H1 (cell line): ENCODE data around the gene RPN2. TPM values are rescaled to one million over a fixed set of nuclear protein-coding genes. Genes with fewer than 3 reads are reported as not detected.

Source experiments
- CTCF ChIA-PET: fragments of 300-600 bp; sonication (Branson Sonifier 250); formaldehyde crosslinking; loops from one replicate; lab custom pipeline; 2021; ENCODE audit not compliant: partially characterized antibody; lab: Charles Lee
- POLR2A ChIA-PET: fragments of 300-600 bp; sonication (Branson Sonifier 250); formaldehyde crosslinking; loops from one replicate; lab custom pipeline; 2021; ENCODE audit warnings: inconsistent platforms; ENCODE audit not compliant: partially characterized antibody; lab: Charles Lee
- DNase-seq, 2 experiments: peaks; one replicate each; pipeline versions ENCODE4 v3.0.0 to v3.0.0-alpha.2; 2010 to 2022; ENCODE audit warnings: low spot score in 2 of 2, low read depth in 1 of 2, mixed read lengths in 1 of 2
- FAIRE-seq: peaks from 2 replicates; lab custom pipeline; 2011; peaks lifted over from hg19 to GRCh38; lab: Jason Lieb, UNC
- H2AFZ ChIP-seq: 2 replicates; pipeline ENCODE4 v1.8.1; 2012; ENCODE audit warnings: low read length, inconsistent platforms
- H2AK5ac ChIP-seq: 2 replicates; pipeline ENCODE4 v1.6.1; 2013; ENCODE audit warnings: low read depth, low read length
- H2BK120ac ChIP-seq: replicated peaks from 2 replicates; pipeline ENCODE3; 2013; ENCODE audit warnings: low read depth, low read length, inconsistent platforms
- H2BK12ac ChIP-seq: 2 replicates; pipeline ENCODE4 v1.6.1; 2013; ENCODE audit warnings: low read depth, low read length
- H2BK15ac ChIP-seq: 2 replicates; pipeline ENCODE4 v1.6.1; 2013; ENCODE audit warnings: low read length
- H2BK20ac ChIP-seq: 2 replicates; pipeline ENCODE4 v1.6.1; 2013; ENCODE audit warnings: low read length
- H2BK5ac ChIP-seq: 2 replicates; pipeline ENCODE4 v1.6.1; 2013; ENCODE audit warnings: low read depth, low read length
- H3K14ac ChIP-seq: 2 replicates; pipeline ENCODE4 v1.6.1; 2013; ENCODE audit warnings: inconsistent platforms; ENCODE audit not compliant: insufficient read length
- H3K18ac ChIP-seq: 2 replicates; pipeline ENCODE4 v1.6.1; 2013; ENCODE audit warnings: low read length; ENCODE audit errors: extremely low read depth
- H3K23ac ChIP-seq: 2 replicates; pipeline ENCODE4 v1.6.1; 2013; ENCODE audit warnings: inconsistent platforms; ENCODE audit not compliant: insufficient read length
- H3K23me2 ChIP-seq: 2 replicates; pipeline ENCODE4 v1.6.1; 2013; ENCODE audit warnings: low read depth, low read length
- H3K27ac ChIP-seq: 2 replicates; pipeline ENCODE4 v1.6.1; 2011; ENCODE audit warnings: low read depth, low read length, inconsistent platforms
- H3K27me3 ChIP-seq, 4 experiments: replicated peaks in 1 of 4; 1 replicate in 1 of 4; 2 replicates in 3 of 4; pipeline versions ENCODE4 v1.6.1 to v1.8.1; 2011 to 2013; ENCODE audit warnings: low read length in 3 of 4, mild to moderate bottlenecking in 3 of 4, inconsistent platforms in 2 of 4, mixed read lengths in 2 of 4, moderate library complexity in 1 of 4; ENCODE audit not compliant: control insufficient read depth in 3 of 4, insufficient read depth in 3 of 4; ENCODE audit errors: extremely low read depth in 1 of 4
- H3K36me3 ChIP-seq, 4 experiments: 2 replicates each; pipeline versions ENCODE4 v1.6.1 to v1.8.1; 2011 to 2013; ENCODE audit warnings: mild to moderate bottlenecking in 4 of 4, low read length in 3 of 4, moderate library complexity in 2 of 4, control low read depth in 1 of 4, inconsistent platforms in 1 of 4; ENCODE audit not compliant: insufficient read depth in 4 of 4, control insufficient read depth in 2 of 4
- H3K4ac ChIP-seq: replicated peaks from 2 replicates; pipeline ENCODE3; 2013; ENCODE audit warnings: low read length, low read depth, mixed read lengths, inconsistent platforms; ENCODE audit not compliant: insufficient read length
- H3K4me1 ChIP-seq, 4 experiments: replicated peaks in 1 of 4; 1 replicate in 1 of 4; 2 replicates in 3 of 4; pipeline versions ENCODE4 v1.6.1 to v1.8.1; 2011 to 2013; ENCODE audit warnings: low read length in 3 of 4, inconsistent platforms in 2 of 4, mixed read lengths in 1 of 4; ENCODE audit not compliant: insufficient read depth in 4 of 4, control insufficient read depth in 3 of 4
- H3K4me2 ChIP-seq, 2 experiments: 2 replicates each; pipeline versions ENCODE4 v1.6.1 to v1.8.1; 2011 to 2013; ENCODE audit warnings: low read depth in 2 of 2, low read length in 2 of 2, control low read depth in 1 of 2, inconsistent platforms in 1 of 2, mild to moderate bottlenecking in 1 of 2; ENCODE audit not compliant: insufficient read depth in 1 of 2
- H3K4me3 ChIP-seq, 4 experiments: fragments of 200-600, 300-600 bp in 1 of 4; sonication (generic), shearing (Covaris generic), sonication (Bioruptor Twin) in 1 of 4; 2 replicates each; pipeline versions ENCODE4 v1.5.1 to v1.8.1; 2011 to 2016; ENCODE audit warnings: low read length in 4 of 4, low read depth in 3 of 4, control low read depth in 2 of 4, inconsistent platforms in 2 of 4, mild to moderate bottlenecking in 2 of 4, mixed read lengths in 1 of 4, moderate library complexity in 1 of 4; ENCODE audit not compliant: insufficient read depth in 2 of 4; ENCODE audit errors: extremely low read depth in 1 of 4
- H3K56ac ChIP-seq: replicated peaks from 2 replicates; pipeline ENCODE3; 2013; ENCODE audit warnings: low read depth, mild to moderate bottlenecking, mixed read lengths, low read length, inconsistent platforms; ENCODE audit not compliant: insufficient read length
- H3K79me1 ChIP-seq: 2 replicates; pipeline ENCODE4 v1.6.1; 2013; ENCODE audit warnings: low read depth, low read length, control low read depth
- H3K79me2 ChIP-seq, 2 experiments: 2 replicates each; pipeline versions ENCODE4 v1.6.1 to v1.8.1; 2012 to 2013; ENCODE audit warnings: low read length in 2 of 2, mild to moderate bottlenecking in 2 of 2, inconsistent platforms in 1 of 2; ENCODE audit not compliant: insufficient read depth in 2 of 2, control insufficient read depth in 1 of 2
- H3K9ac ChIP-seq, 4 experiments: replicated peaks in 1 of 4; 1 replicate in 1 of 4; 2 replicates in 3 of 4; pipeline versions ENCODE4 v1.6.1 to v1.8.1; 2011 to 2013; ENCODE audit warnings: low read depth in 3 of 4, low read length in 3 of 4, control low read depth in 2 of 4, mild to moderate bottlenecking in 2 of 4, moderate library complexity in 2 of 4, inconsistent platforms in 1 of 4; ENCODE audit errors: extremely low read depth in 1 of 4
- H3K9me3 ChIP-seq, 2 experiments: 2 replicates each; pipeline versions ENCODE4 v1.6.1 to v1.8.1; 2012 to 2013; ENCODE audit warnings: mild to moderate bottlenecking in 2 of 2, moderate library complexity in 2 of 2, control low read depth in 1 of 2, inconsistent platforms in 1 of 2, low read depth in 1 of 2, low read length in 1 of 2, mixed read lengths in 1 of 2; ENCODE audit not compliant: insufficient read depth in 2 of 2
- H4K20me1 ChIP-seq, 2 experiments: replicated peaks in 1 of 2; 2 replicates each; pipeline versions ENCODE3 to v1.8.1; 2011 to 2013; ENCODE audit warnings: inconsistent platforms in 2 of 2, low read length in 2 of 2, mild to moderate bottlenecking in 1 of 2; ENCODE audit not compliant: insufficient read depth in 2 of 2, control insufficient read depth in 1 of 2
- H4K5ac ChIP-seq: 2 replicates; pipeline ENCODE4 v1.6.1; 2013; ENCODE audit warnings: low read length, low read depth, mixed read lengths, inconsistent platforms; ENCODE audit not compliant: insufficient read length
- H4K8ac ChIP-seq: 2 replicates; pipeline ENCODE4 v1.8.0; 2013; ENCODE audit warnings: mild to moderate bottlenecking, moderate library complexity, low read length, inconsistent platforms; ENCODE audit not compliant: insufficient read depth; ENCODE audit errors: extremely low read depth
- H4K91ac ChIP-seq: replicated peaks from 2 replicates; pipeline ENCODE3; 2013; ENCODE audit warnings: low read length, mixed read lengths, inconsistent platforms; ENCODE audit not compliant: insufficient read length
- ASH2L ChIP-seq: fragments of 200-600, 300-600 bp; sonication (generic); IDR thresholded peaks from one replicate; pipeline ENCODE4 v1.7.1; 2017; ENCODE audit warnings: low read length
- BRCA1 ChIP-seq: IDR thresholded peaks from 2 replicates; pipeline ENCODE4 v1.6.1; 2012; ENCODE audit warnings: low read depth, low read length, improper control_type of control experiment
- CBX8 ChIP-seq: fragments of 300-800, 300-1000 bp; sonication (generic); IDR thresholded peaks from 2 replicates; pipeline ENCODE4 v1.7.1; 2016; ENCODE audit warnings: low read depth, low read length, borderline replicate concordance
- CHD1 ChIP-seq: IDR thresholded peaks from 2 replicates; pipeline ENCODE4 v1.6.1; 2012; ENCODE audit warnings: low read depth, low read length, improper control_type of control experiment
- CTBP2 ChIP-seq: IDR thresholded peaks from 2 replicates; pipeline ENCODE4 v1.7.0; 2011; ENCODE audit warnings: borderline replicate concordance, mild to moderate bottlenecking, moderate library complexity, mixed read lengths, low read length; ENCODE audit not compliant: insufficient read depth, insufficient read length
- EGR1 ChIP-seq: IDR thresholded peaks from 2 replicates; pipeline ENCODE4 v1.6.1; 2011; ENCODE audit warnings: low read depth, low read length, borderline replicate concordance
- FOSL1 ChIP-seq: IDR thresholded peaks from 2 replicates; pipeline ENCODE4 v1.6.1; 2011; ENCODE audit warnings: mild to moderate bottlenecking, low read depth, low read length, moderate library complexity; ENCODE audit not compliant: insufficient read depth
- NRF1 ChIP-seq: IDR thresholded peaks from 2 replicates; pipeline ENCODE4 v1.6.1; 2011; ENCODE audit warnings: mild to moderate bottlenecking, low read depth, low read length, improper control_type of control experiment
- RAD21 ChIP-seq, 2 experiments: IDR thresholded peaks in 1 of 2; conservative IDR thresholded peaks in 1 of 2; 2 replicates each; pipeline ENCODE4 v1.6.1; 2011; ENCODE audit warnings: low read depth in 2 of 2, low read length in 2 of 2, improper control_type of control experiment in 1 of 2, inconsistent platforms in 1 of 2, mild to moderate bottlenecking in 1 of 2, moderate library complexity in 1 of 2
- RFX5 ChIP-seq: IDR thresholded peaks from 2 replicates; pipeline ENCODE4 v1.6.1; 2011; ENCODE audit warnings: low read depth, low read length, improper control_type of control experiment, borderline replicate concordance
- SP1 ChIP-seq: IDR thresholded peaks from 2 replicates; pipeline ENCODE4 v1.6.1; 2011; ENCODE audit warnings: low read depth, low read length
- SP2 ChIP-seq: IDR thresholded peaks from 2 replicates; pipeline ENCODE4 v1.6.1; 2012; ENCODE audit warnings: mild to moderate bottlenecking, low read length, inconsistent platforms
- SP4 ChIP-seq: IDR thresholded peaks from 2 replicates; pipeline ENCODE4 v1.6.1; 2012; ENCODE audit warnings: low read length, inconsistent platforms
- TEAD4 ChIP-seq: IDR thresholded peaks from 2 replicates; pipeline ENCODE4 v1.6.1; 2012; ENCODE audit warnings: low read depth, low read length, inconsistent platforms, mixed read lengths
- WGBS, 2 experiments: shearing (Covaris generic) in 1 of 2; methylation state at CpG; one replicate each; pipeline versions ENCODE4 v1.1.6 to v1.1.7; 2013 to 2015; ENCODE audit warnings: low lambda C conversion rate in 2 of 2, mixed read lengths in 2 of 2, inconsistent platforms in 1 of 2, low coverage in 1 of 2, missing lambda C conversion rate in 1 of 2; ENCODE audit not compliant: insufficient replicate concordance in 2 of 2, insufficient coverage in 1 of 2, insufficient read length in 1 of 2; ENCODE audit errors: extremely low coverage in 1 of 2, missing lambda C conversion rate in 1 of 2; 5-methylcytosine and 5-hydroxymethylcytosine counted together
- polyA plus RNA-seq, 7 experiments: library from polyadenylated mRNA; depleted of rRNA in 3 of 7; stranded (reverse) in 5 of 7; unstranded in 2 of 7; fragments of >200 nt in 5 of 7; fragments of 200-250 nt in 2 of 7; gene quantifications; 1 replicate in 5 of 7; 2 replicates in 1 of 7; 4 replicates in 1 of 7; pipeline versions ENCODE4 v1.2.1 to v1.2.3, GENCODE V29; 2011 to 2013; ENCODE audit warnings: missing spikeins in 2 of 7, mixed read lengths in 2 of 7
- total RNA-seq: library from RNA; stranded (reverse); fragmentation: NEBNext Ultra II Directional; extraction: Animal tissue kit (Norgen Biotek cat#: 25700); gene quantifications from 2 replicates; pipeline ENCODE4 v1.2.1, GENCODE V29; 2021

Gene RPN2
- total and polyA plus RNA-seq, 2 of the 8 experiments (the other 6 are each of a cell fraction or from before 2014, with no cell fraction given) = 236 to 379 TPM

DNA sequence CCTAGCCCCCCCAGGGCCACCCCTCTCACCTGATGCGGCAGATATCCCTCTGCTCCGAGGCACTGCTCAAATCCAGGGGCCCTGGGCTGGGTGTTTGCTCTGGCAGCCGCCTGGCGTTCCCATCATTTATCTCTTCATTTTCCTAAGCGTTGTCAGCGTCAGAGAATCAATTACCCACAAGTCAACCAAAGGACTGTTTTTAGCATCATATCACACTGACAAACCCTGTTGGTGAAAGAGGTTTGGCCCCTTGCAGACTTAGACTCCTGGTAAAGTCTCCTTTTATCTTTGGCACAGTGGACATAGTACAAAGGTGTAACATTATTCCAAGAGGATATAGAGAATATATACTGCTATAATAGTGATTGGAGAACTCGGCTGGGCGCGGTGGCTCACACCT is 82.6 kb downstream of the RPN2 start, which contains the start of gene GHRH:
Gene GHRH, minus strand, starts transcription at position 101 of the 400 bp plus-strand sequence. CDS start 4,925 bp downstream, outside the sequence.
- H3K79me2 ChIP-seq = no peaks in the 10 kb centered on the region
- no peak within 1 kb of the TSS for H4K8ac ChIP-seq
- no peak within 1 kb of the TSS for H3K4me3 ChIP-seq
- no peak within 1 kb of the TSS for H4K91ac ChIP-seq
- no peak within 1 kb of the TSS for H3K56ac ChIP-seq
- H3K27me3 ChIP-seq = no peaks in the 10 kb centered on the region
- no peak within 1 kb of the TSS for H2AFZ ChIP-seq
- H4K5ac ChIP-seq = no peak within 1 kb of the TSS
- H3K14ac ChIP-seq = no peak within 1 kb of the TSS
- H3K23me2 ChIP-seq = no peaks in the 10 kb centered on the region
- no peaks in the 10 kb centered on the region for H3K79me1 ChIP-seq
- H2BK20ac ChIP-seq = 0 out of 2 replicates have a peak within 1 kb of the TSS, but pooled peaks have one; percentile 9
- H2BK120ac ChIP-seq = no peak within 1 kb of the TSS
- no peak within 1 kb of the TSS; the same call in 1 of the 2 replicates for H3K18ac ChIP-seq
- CTCF ChIA-PET = interaction anchor here (0.9 to 1.3 kb wide), 3 partner anchors 15 to 128 kb away, joined by 3 to 6 read pairs (median 4); no protein-coding TSS in a partner anchor
- H3K4me1 ChIP-seq = peaks cover 0 to 15% (median 6%) of the 10 kb centered on the region in 4 experiments; a peak in 6 of 7 replicates
- no peak within 1 kb of the TSS for H3K23ac ChIP-seq
- H2AK5ac ChIP-seq = no peak within 1 kb of the TSS
- no peak within 1 kb of the TSS for H3K9ac ChIP-seq
- no peak within 1 kb of the TSS for H3K4me2 ChIP-seq
- no peak within 1 kb of the TSS for H2BK12ac ChIP-seq
- no peak for FAIRE-seq
- POLR2A ChIA-PET = interaction anchor here (1.2 to 1.8 kb wide), 2 partner anchors 16 to 258 kb away, joined by 3 to 4 read pairs; no protein-coding TSS in a partner anchor
- TF ChIP-seq CHD1 (no peak), FOSL1 (no peak), TEAD4 (no peak), NRF1 (no peak), RFX5 (no peak), ASH2L (no peak), BRCA1 (no peak), SP2 (no peak), SP4 (no peak), CTBP2 (no peak), CBX8 (no peak), RAD21 (IDR thresholded peaks at IDR 0.05 in 1 of 2, conservative IDR thresholded peaks at IDR 0.05 in 1 of 2; ENCODE audit: low read depth in 2 of 2, low read length in 2 of 2) (no peak), SP1 (no peak), EGR1 (no peak)
- WGBS, 2 experiments = 92% methylated on average over 9 of the region's 9 CpGs; no CpG with 5 or more reads in 1 of the 2 experiments
- DNase-seq = no peak
- no peaks in the 10 kb centered on the region for H4K20me1 ChIP-seq
- no peak within 1 kb of the TSS for H2BK5ac ChIP-seq
- no peaks in the 10 kb centered on the region for H3K9me3 ChIP-seq
- H3K27ac ChIP-seq = no peak within 1 kb of the TSS
- H2BK15ac ChIP-seq = 0 out of 2 replicates have a peak within 1 kb of the TSS, but pooled peaks have one; percentile 14
- H3K36me3 ChIP-seq = no peaks in the 10 kb centered on the region
- no peak within 1 kb of the TSS for H3K4ac ChIP-seq
